Sigmoid colon (tissue), 3 donors: ENCODE data around the gene SMARCAD1.

Experiments
- POLR2A ChIP-seq, 2 donors: fragments of 450-650 bp; IDR thresholded peaks; one replicate each; pipeline ENCODE4 v1.6.1; 2016; ENCODE audit warnings: antibody characterized with exemption in 2 of 2, mild to moderate bottlenecking in 2 of 2, moderate library complexity in 2 of 2
- TF ChIP-seq, protein P1 (sequence below), 4 experiments: fragments of 450-650 bp in 3 of 4; fragments of 200-600 bp in 1 of 4; IDR thresholded peaks; one replicate each; pipeline ENCODE4 v1.5.1; 2016 to 2019; ENCODE audit warnings: antibody characterized with exemption in 4 of 4, mild to moderate bottlenecking in 3 of 4, moderate library complexity in 2 of 4

DNA sequence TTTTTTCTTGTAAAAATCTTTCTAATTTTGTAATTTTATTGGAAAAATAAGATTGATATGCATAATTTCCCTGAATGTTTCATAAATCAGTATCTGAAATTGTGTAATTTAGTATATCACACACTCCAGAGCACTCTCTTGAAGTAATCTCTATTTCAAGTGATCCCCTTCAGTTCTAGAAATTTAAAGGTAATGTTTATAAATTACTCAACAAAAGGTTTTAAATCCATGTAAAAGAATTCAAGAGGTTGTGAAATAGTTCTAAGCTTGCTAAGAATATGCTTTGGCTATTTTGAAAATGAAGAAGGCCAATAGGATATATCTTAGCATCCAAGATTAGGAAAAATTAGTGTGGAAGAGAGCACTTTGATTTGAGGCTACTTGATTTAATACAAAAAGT is 28.2 kb downstream of the SMARCAD1 start:
- TF ChIP-seq, protein P1, sequence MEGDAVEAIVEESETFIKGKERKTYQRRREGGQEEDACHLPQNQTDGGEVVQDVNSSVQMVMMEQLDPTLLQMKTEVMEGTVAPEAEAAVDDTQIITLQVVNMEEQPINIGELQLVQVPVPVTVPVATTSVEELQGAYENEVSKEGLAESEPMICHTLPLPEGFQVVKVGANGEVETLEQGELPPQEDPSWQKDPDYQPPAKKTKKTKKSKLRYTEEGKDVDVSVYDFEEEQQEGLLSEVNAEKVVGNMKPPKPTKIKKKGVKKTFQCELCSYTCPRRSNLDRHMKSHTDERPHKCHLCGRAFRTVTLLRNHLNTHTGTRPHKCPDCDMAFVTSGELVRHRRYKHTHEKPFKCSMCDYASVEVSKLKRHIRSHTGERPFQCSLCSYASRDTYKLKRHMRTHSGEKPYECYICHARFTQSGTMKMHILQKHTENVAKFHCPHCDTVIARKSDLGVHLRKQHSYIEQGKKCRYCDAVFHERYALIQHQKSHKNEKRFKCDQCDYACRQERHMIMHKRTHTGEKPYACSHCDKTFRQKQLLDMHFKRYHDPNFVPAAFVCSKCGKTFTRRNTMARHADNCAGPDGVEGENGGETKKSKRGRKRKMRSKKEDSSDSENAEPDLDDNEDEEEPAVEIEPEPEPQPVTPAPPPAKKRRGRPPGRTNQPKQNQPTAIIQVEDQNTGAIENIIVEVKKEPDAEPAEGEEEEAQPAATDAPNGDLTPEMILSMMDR (IDR thresholded peaks at IDR 0.05): no peak
- no peak for TF ChIP-seq POLR2A (IDR thresholded peaks at IDR 0.05)
